ENCODE measurements around the gene TTC28. TPM values are rescaled to one million over a fixed set of nuclear protein-coding genes. Genes with fewer than 3 reads are reported as not detected.

TTC28 gene
- total RNA-seq, 4 donors from 2014 or later, result 10.2 to 23.8 (median 13.4) TPM

GRCh38 chr22:28016781-28017557, 662.7 kb downstream of the TTC28 start:
- peak in 1 of 2 donors; percentile 82 for DNase-seq (ENCODE audit: low spot score in 2 of 2)
- no peak overlapping the region for H3K4me3 ChIP-seq (ENCODE audit: low read depth, poor library complexity, severe bottlenecking)
- WGBS, 2 donors, result 89 to 96% methylated on average over 12 of the region's 12 CpGs
- intact Hi-C loops (cut with DNase I; ENCODE audit: low total_unique reads), result no loop called here
- TF ChIP-seq CTCF (IDR thresholded peaks at IDR 0.05) (no peak), POLR2A (IDR thresholded peaks at IDR 0.05) (no peak)

GRCh38 chr22:28015676-28016601, 663.7 kb downstream of the TTC28 start:
- DNase-seq (ENCODE audit: low spot score in 2 of 2), result peak in 1 of 2 donors; percentile 72
- WGBS, 2 donors, result 75 to 77% methylated on average over 16 of the region's 16 CpGs
- TF ChIP-seq POLR2A (IDR thresholded peaks at IDR 0.05) (no peak), CTCF (IDR thresholded peaks at IDR 0.05) (no peak)
- no peak overlapping the region for H3K4me3 ChIP-seq (ENCODE audit: low read depth, poor library complexity, severe bottlenecking)
- intact Hi-C loops (cut with DNase I; ENCODE audit: low total_unique reads), result no loop called here

- H3K4me3 ChIP-seq (ENCODE audit: low read depth, poor library complexity, severe bottlenecking), result no peak overlapping the region
- intact Hi-C loops (cut with DNase I; ENCODE audit: low total_unique reads), result no loop called here
- DNase-seq (ENCODE audit: low spot score in 2 of 2), result peak in 1 of 2 donors; percentile 81
- 61 to 87% methylated on average over 2 of the region's 2 CpGs for WGBS, 2 donors
- no peak for TF ChIP-seq CTCF (IDR thresholded peaks at IDR 0.05)
- no peak for TF ChIP-seq POLR2A (IDR thresholded peaks at IDR 0.05)
These were observed 664.6 kb downstream of the TTC28 start for GRCh38 chr22:28015046-28015425.

GRCh38 chr22:28014211-28015045, 665.2 kb downstream of the TTC28 start:
- H3K4me3 ChIP-seq (ENCODE audit: low read depth, poor library complexity, severe bottlenecking), result no peak overlapping the region
- TF ChIP-seq POLR2A (IDR thresholded peaks at IDR 0.05) (no peak), CTCF (IDR thresholded peaks at IDR 0.05) (no peak)
- intact Hi-C loops (cut with DNase I; ENCODE audit: low total_unique reads), result no loop called here
- WGBS, 2 donors, result 82% methylated on average over 17 to 18 of the region's 18 CpGs
- peak in 1 of 2 donors; percentile 85 for DNase-seq (ENCODE audit: low spot score in 2 of 2)

- intact Hi-C loops (cut with DNase I; ENCODE audit: low total_unique reads), result no loop called here
- TF ChIP-seq POLR2A (IDR thresholded peaks at IDR 0.05) (no peak), CTCF (IDR thresholded peaks at IDR 0.05) (no peak)
- 92 to 93% methylated on average over 12 of the region's 12 CpGs for WGBS, 2 donors
- no peak for DNase-seq (ENCODE audit: low spot score in 2 of 2)
- no peak overlapping the region for H3K4me3 ChIP-seq (ENCODE audit: low read depth, poor library complexity, severe bottlenecking)
These were observed 666.0 kb downstream of the TTC28 start for GRCh38 chr22:28013611-28014010.

All from lower leg skin (tissue), 4 donors.